Measurements from ENCODE around the gene SLC38A9.

- TF ChIP-seq POLR2A (IDR thresholded peaks at IDR 0.05; ENCODE audit: low read depth, low read length), result no peak
- no peak for TF ChIP-seq POLR2AphosphoS5 (IDR thresholded peaks at IDR 0.05; ENCODE audit: low read depth, low read length)
- no peak for TF ChIP-seq TAF1 (IDR thresholded peaks at IDR 0.05; ENCODE audit: low read depth, low read length)
- no peak for TF ChIP-seq PAX5 (IDR thresholded peaks at IDR 0.05; ENCODE audit: insufficient read depth, low read length, severe bottlenecking)
- TF ChIP-seq SPI1 (IDR thresholded peaks at IDR 0.05; ENCODE audit: low read depth, low read length), result no peak
Observed at GRCh38 chr5:55610542-55610941, 101.6 kb downstream of the SLC38A9 start.
